AG10803 (cell line): ENCODE data around the gene HSD17B7.
A peak's percentile ranks its signal among the peaks of the same experiment; 100 is the strongest.
"Not testable (repeated sequence)": the region's sequence is repeated elsewhere in the genome, so short reads cannot be mapped to it uniquely, and the experiment has no call there.

Experiments
- DNase-seq: peaks from one replicate; pipeline ENCODE4 v3.0.0; 2010; ENCODE audit warnings: low read depth
- H3K4me3 ChIP-seq: 2 replicates; pipeline ENCODE4 v1.5.1; 2011; ENCODE audit warnings: mild to moderate bottlenecking, low read length, control low read depth
- TF ChIP-seq, protein P1 (sequence below): conservative IDR thresholded peaks from 2 replicates; pipeline ENCODE4 v1.5.1; 2011; ENCODE audit warnings: mild to moderate bottlenecking, low read length, control low read depth, inconsistent platforms

HSD17B7 gene

DNA sequence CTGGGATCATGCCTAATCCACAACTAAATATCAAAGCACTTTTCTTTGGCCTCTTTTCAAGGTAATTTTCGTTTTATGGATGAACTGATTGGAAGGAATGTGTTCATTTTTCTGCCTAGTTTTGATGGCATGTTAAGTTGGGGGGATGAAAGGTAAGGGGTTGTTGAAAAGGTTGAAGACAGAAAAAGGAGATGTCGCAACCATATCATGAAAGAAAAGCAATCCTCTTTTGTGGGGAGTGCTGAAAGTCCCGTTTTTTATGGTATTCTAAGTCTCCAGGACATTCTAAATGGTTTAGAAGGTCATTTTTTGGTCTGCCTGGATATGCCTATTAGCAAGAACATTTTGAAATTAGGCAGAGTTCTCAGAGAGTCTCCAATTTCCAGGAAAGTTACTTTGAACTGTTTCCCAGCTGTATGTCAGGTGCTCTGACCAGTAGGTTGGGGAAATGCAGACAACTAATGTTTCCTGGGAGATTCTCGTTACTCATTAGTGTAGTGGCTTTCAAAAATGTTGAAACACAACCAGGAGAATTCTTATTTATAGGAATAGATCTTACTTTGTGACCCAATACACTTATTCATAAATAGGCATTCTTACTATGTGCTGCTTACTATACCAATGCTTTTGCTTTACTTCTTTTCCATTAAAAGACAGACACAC is 6.2 kb downstream of the HSD17B7 start:
- not testable (repeated sequence) for H3K4me3 ChIP-seq, DNase-seq

DNA sequence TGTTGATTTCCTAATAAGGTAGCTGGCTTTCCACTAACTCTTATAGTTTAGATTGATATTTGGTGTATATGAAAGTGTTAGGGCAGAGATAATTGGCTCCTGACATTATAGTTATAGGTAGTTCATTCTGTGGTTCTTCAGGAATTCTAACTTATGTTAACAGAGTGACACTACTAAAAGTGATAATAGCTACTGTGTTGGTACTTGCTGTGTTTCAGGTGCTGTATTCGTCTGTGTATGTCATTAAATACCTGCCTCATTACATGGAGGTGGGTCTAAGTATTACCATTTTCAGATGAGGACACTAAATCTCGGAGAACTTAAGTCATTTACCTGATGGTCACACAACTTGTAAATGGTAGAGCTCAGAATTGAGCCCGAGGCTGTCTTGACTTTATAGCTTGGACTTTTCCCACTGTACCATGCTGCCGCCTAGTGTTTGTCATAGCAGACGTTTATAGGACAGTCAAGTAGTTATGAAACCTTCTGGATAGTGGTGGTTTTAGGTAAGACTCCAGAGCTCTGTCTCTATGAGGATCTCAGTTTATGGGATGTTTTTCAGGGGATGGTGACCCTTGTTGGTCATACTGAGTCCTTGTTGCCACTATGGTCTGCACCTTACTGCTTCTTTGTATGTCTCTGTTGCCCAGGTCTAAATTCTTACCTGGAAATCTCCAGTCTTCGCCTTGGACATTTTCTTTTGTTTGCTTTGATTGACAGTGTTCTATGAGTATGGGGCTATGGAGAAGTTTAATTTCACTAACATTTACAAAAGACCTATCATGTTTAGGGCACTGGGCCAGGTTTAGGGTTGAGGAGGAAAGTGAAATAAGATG is 9.7 kb downstream of the HSD17B7 start:
- peak; percentile 72 for DNase-seq
- H3K4me3 ChIP-seq = not testable (repeated sequence)
- TF ChIP-seq, protein P1, sequence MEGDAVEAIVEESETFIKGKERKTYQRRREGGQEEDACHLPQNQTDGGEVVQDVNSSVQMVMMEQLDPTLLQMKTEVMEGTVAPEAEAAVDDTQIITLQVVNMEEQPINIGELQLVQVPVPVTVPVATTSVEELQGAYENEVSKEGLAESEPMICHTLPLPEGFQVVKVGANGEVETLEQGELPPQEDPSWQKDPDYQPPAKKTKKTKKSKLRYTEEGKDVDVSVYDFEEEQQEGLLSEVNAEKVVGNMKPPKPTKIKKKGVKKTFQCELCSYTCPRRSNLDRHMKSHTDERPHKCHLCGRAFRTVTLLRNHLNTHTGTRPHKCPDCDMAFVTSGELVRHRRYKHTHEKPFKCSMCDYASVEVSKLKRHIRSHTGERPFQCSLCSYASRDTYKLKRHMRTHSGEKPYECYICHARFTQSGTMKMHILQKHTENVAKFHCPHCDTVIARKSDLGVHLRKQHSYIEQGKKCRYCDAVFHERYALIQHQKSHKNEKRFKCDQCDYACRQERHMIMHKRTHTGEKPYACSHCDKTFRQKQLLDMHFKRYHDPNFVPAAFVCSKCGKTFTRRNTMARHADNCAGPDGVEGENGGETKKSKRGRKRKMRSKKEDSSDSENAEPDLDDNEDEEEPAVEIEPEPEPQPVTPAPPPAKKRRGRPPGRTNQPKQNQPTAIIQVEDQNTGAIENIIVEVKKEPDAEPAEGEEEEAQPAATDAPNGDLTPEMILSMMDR = peak; percentile 76

DNA sequence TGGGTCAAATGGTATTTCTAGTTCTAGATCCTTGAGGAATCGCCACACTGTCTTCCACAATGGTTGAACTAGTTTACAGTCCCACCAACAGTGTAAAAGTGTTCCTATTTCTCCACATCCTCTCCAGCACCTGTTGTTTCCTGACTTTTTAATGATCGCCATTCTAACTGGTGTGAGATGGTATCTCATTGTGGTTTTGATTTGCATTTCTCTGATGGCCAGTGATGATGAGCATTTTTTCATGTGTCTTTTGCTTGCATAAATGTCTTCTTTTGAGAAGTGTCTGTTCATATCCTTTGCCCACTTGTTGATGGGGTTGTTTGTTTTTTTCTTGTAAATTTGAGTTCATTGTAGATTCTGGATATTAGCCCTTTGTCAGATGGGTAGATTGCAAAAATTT is 17.0 kb downstream of the HSD17B7 start:
- DNase-seq, H3K4me3 ChIP-seq: not testable (repeated sequence)

DNA sequence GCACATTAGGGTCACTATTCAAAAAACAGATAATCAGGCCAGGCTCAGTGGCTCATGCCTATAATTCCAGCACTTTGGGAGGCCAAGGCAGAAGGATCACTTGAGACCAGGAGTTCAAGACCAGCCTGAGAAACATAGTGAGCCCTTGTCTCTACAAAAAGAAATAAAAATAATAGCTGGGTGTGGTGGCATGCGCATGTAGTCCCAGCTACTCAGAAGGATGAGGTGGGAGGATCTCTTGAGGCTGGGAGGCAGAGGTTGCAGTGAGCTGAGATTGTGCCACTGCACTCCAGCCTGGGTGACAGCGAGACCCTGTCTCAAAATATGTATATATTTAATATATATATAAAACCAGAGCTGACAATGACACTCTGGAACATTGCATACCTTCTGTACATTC is 21.9 kb downstream of the HSD17B7 start:
- not testable (repeated sequence) for H3K4me3 ChIP-seq, DNase-seq

DNA sequence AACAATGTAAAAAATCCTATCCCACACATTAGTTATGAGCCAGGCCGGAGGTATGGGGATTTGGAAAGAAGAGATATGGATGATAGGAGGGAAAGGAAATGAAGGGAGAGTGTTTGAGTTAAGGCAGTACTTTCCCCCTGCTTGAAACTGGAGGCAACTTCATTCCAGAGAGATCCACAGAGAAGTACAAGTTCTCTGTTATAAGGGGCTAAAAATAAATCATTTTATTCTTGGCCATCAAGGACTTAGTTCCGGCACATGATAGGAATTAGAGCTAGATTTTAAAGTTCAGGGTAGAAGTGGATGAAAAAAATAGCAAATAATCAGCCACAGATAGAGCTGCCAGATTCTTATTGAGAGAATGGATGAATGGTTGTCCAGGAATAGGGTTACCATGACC is 27.6 kb downstream of the HSD17B7 start:
- not testable (repeated sequence) for DNase-seq, H3K4me3 ChIP-seq

DNA sequence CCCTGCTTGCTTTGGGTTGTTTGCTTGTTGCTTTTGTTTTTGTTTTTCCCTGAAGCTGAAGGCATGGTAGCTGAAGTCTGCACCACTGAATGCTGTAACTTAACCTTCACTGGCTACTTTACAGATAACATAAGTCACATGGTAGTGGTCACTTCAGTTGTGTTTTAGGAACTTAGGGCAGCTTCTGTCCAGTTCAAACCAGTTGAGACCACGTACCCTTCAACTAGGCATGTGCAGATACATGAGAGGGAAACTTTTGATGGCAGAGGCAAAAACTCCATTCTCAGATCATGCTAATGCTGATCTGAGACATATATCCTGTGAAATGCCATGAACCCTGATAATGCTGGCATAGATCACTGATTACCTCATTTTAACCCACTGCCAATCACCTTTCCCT is 28.2 kb downstream of the HSD17B7 start:
- H3K4me3 ChIP-seq, DNase-seq: not testable (repeated sequence)

DNA sequence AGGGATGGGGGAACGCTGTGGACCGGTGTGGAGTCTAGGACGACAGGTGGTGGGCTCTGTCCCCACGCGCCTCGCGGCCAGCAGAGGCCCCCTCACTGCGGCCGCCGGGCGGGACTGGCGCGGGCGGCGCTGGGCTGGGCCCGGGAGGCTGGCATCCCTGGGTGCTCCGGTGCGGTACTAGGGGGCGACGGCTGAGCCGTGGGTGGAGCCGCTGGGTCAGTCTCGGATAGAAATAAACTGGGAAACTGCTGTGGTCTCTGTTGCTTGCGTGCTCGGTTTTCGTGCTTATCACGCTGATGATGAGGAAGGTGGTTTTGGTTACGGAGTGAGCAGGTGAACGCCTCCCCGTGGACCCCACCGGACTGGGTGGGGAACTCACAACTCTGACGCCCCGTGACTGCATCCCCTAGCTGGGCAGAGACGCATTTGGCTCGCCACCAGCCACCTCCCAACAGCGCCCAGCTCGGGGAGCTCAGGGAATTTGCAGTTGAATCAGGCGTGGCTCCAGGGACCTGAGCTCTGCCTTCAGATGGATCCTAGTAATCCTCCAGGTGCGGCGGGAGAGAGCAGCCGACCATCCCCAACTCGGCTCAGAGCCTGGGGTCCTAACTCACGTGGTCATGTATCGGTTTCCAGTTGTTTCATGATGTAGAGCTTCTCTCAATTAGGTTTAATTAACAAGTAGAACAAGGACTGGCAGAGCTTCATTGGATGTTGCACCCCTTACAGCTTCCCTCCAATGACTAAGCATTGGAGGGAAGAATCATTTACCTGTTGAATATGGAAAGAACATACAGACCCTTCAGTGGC is 32.1 kb downstream of the HSD17B7 start:
- no peak for DNase-seq
- TF ChIP-seq, protein P1 = no peak
- H3K4me3 ChIP-seq = peak overlapping the region; percentile 57

DNA sequence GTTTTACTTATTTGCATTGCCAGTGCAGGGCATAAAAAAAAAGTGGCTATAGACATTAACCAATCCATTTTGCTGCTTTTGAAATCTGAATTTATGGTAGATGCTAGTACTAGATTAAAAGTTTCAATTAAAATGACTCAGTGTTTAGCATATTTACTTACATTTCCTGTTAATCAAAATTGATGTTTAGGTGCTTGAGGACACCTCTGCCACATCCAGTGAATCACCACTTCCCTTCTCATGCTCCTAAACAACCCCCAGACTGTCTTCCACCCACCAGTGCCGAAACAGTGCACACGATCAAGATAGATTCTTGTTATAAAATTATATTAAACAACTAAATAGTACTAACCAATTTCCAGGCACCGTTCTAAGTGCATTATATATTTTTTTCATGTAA is 32.7 kb downstream of the HSD17B7 start:
- H3K4me3 ChIP-seq = no peak overlapping the region
- DNase-seq = no peak
- TF ChIP-seq, protein P1 = no peak

DNA sequence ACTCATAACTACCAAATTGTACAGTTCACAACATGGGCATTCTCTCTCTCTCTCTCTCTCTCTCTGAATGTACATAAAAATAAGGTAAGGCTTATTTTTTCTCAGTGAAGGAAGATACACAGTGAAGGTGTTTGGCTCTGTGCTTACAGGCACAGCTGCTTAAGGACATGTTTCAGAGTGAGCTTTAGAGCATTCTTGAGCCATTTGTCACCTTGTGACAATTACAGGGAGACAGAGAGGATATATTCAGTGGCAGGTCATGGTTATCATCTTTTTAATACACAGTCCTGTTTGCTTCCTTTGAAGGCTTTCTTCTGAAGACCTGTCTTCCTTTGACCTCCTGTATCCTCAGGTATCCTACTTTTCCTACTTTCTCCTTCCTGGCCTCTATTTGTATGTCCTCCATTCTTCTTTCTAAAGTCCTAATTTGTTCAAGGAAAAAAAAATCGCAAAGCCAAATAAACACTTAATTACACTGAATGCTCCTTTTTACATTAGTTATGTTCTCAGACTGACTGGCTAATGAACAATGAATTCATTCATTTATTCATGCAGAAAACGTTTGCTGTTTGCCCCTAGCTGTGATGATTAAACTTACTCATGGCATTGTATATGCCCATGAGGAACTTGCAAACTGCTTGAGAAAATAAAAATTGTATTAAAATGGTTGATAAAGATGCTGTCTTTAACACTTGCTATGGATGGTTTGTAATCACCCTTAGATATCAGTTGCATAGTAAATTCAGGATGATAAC is 33.4 kb downstream of the HSD17B7 start:
- TF ChIP-seq, protein P1 = no peak
- H3K4me3 ChIP-seq = no peak overlapping the region
- DNase-seq = no peak
